Thoracic aorta (tissue), 2 donors: Measurements from ENCODE around the gene UVSSA. TPM values are rescaled to one million over a fixed set of nuclear protein-coding genes. Genes with fewer than 3 reads are reported as not detected.

ENCODE experiments used
- ATAC-seq: fragments of 150-250 bp; one replicate; pipeline ENCODE4 v1.8.0; 2017; ENCODE audit warnings: low read depth; ENCODE audit not compliant: insufficient number of reproducible peaks, low FRiP score
- DNase-seq: peaks from one replicate; pipeline ENCODE4 v3.0.0-alpha.2; 2020; ENCODE audit warnings: low spot score
- H3K27ac ChIP-seq, 2 donors: fragments of 200-600 bp; sonication (generic); 1 replicate in 1 of 2; 2 replicates in 1 of 2; pipeline ENCODE4 v1.5.1; 2016; ENCODE audit warnings: mild to moderate bottlenecking in 2 of 2, moderate library complexity in 2 of 2
- H3K27me3 ChIP-seq: fragments of 200-600 bp; sonication (generic); replicated peaks from 2 replicates; pipeline ENCODE4 v1.6.0; 2016; ENCODE audit warnings: mild to moderate bottlenecking; ENCODE audit not compliant: insufficient read depth
- H3K36me3 ChIP-seq: fragments of 200-600 bp; sonication (generic); one replicate; pipeline ENCODE4 v1.5.1; 2016
- H3K4me1 ChIP-seq, 2 donors: fragments of 200-600 bp; sonication (generic); 1 replicate in 1 of 2; 2 replicates in 1 of 2; pipeline versions ENCODE4 v1.5.1 to v1.6.0; 2016; ENCODE audit warnings: low read depth in 2 of 2, mild to moderate bottlenecking in 1 of 2; ENCODE audit not compliant: control insufficient read depth in 1 of 2
- H3K4me3 ChIP-seq: fragments of 200-600 bp; sonication (generic); 2 replicates; pipeline ENCODE4 v1.5.1; 2016; ENCODE audit warnings: mild to moderate bottlenecking
- H3K9me3 ChIP-seq: fragments of 200-600 bp; sonication (generic); 2 replicates; pipeline ENCODE4 v1.5.1; 2016
- CTCF ChIP-seq: fragments of 200-600 bp; sonication (generic); IDR thresholded peaks from one replicate; pipeline ENCODE4 v1.5.1; 2019; ENCODE audit warnings: antibody characterized with exemption
- total RNA-seq, 2 donors: library from RNA; depleted of rRNA; stranded (reverse); fragments of >200 nt; gene quantifications; one replicate each; pipeline versions ENCODE4 v1.1.0 to v1.2.3, GENCODE V29; 2016

Gene UVSSA
- total RNA-seq, 2 donors from 2014 or later: 23.3 to 29.0 TPM

GRCh38 chr4:1357356-1358248 is 10.6 kb downstream of the UVSSA start:
- Histone ChIP-seq H3K27ac (no peak overlapping the region), H3K27me3 (no peaks in the 10 kb centered on the region), H3K4me3 (no peak overlapping the region), H3K4me1 (no peaks in the 10 kb centered on the region), H3K36me3 (peaks cover 27% of the 10 kb centered on the region), H3K9me3 (no peaks in the 10 kb centered on the region)
- no peak for TF ChIP-seq CTCF
- no peak for ATAC-seq
- no peak for DNase-seq

- Histone ChIP-seq H3K9me3 (no peaks in the 10 kb centered on the region), H3K4me3 (no peak overlapping the region), H3K36me3 (peaks cover 20% of the 10 kb centered on the region), H3K4me1 (no peaks in the 10 kb centered on the region), H3K27ac (no peak overlapping the region), H3K27me3 (no peaks in the 10 kb centered on the region)
- DNase-seq (no peak), ATAC-seq (no peak)
- TF ChIP-seq CTCF: no peak
These were observed 11.6 kb downstream of the UVSSA start for GRCh38 chr4:1358421-1359143.

- no peak for TF ChIP-seq CTCF
- no peak overlapping the region for H3K4me3 ChIP-seq
- peaks cover 20% of the 10 kb centered on the region for H3K36me3 ChIP-seq
- no peaks in the 10 kb centered on the region for H3K4me1 ChIP-seq
- ATAC-seq (no peak), DNase-seq (no peak)
- no peak overlapping the region for H3K27ac ChIP-seq
- H3K9me3 ChIP-seq: no peaks in the 10 kb centered on the region
- H3K27me3 ChIP-seq: no peaks in the 10 kb centered on the region
These were observed 12.1 kb downstream of the UVSSA start for GRCh38 chr4:1359144-1359501.

GRCh38 chr4:1359976-1360375 is 13.0 kb downstream of the UVSSA start:
- no peak overlapping the region for H3K27ac ChIP-seq
- peaks cover 19% of the 10 kb centered on the region for H3K36me3 ChIP-seq

More at GRCh38 chr4:1359976-1360375, 13.0 kb downstream of the UVSSA start:
- Histone ChIP-seq H3K27me3 (no peaks in the 10 kb centered on the region), H3K4me1 (no peaks in the 10 kb centered on the region), H3K9me3 (no peaks in the 10 kb centered on the region), H3K4me3 (no peak overlapping the region)
- ATAC-seq (no peak), DNase-seq (no peak)
- no peak for TF ChIP-seq CTCF
